ENCODE results near the gene FERMT3.

Gene FERMT3

GRCh38 chr11:64233913-64234586 is 27.5 kb downstream of the FERMT3 start, which contains the start of gene VEGFB:
TSS of gene VEGFB (plus strand) at chr11:64234584. CDS start at chr11:64234834, 250 bp downstream.
- Histone ChIP-seq H3K27me3 (ENCODE audit: control insufficient read depth, insufficient read depth, low read length) (peaks cover 3% of the 10 kb centered on the region), H3K9me3 (ENCODE audit: control insufficient read depth, insufficient read depth, low read length) (no peaks in the 10 kb centered on the region), H3K4me3 (ENCODE audit: low read depth, low read length) (peak within 1 kb of the TSS; percentile 74), H3K9ac (ENCODE audit: low read depth, low read length) (peak within 1 kb of the TSS; percentile 32), H3K36me3 (ENCODE audit: control insufficient read depth, insufficient read depth, low read length) (peaks cover 12% of the 10 kb centered on the region), H3K4me1 (ENCODE audit: control insufficient read depth, insufficient read depth, low read length) (no peaks in the 10 kb centered on the region)

GRCh38 chr11:64234647-64235379 is 28.3 kb downstream of the FERMT3 start:
- H3K9ac ChIP-seq (ENCODE audit: low read depth, low read length): no peak overlapping the region
- peaks cover 12% of the 10 kb centered on the region for H3K36me3 ChIP-seq (ENCODE audit: control insufficient read depth, insufficient read depth, low read length)
- H3K4me3 ChIP-seq (ENCODE audit: low read depth, low read length): peak overlapping the region; percentile 47
- H3K4me1 ChIP-seq (ENCODE audit: control insufficient read depth, insufficient read depth, low read length): no peaks in the 10 kb centered on the region
- peaks cover 3% of the 10 kb centered on the region for H3K27me3 ChIP-seq (ENCODE audit: control insufficient read depth, insufficient read depth, low read length)
- no peaks in the 10 kb centered on the region for H3K9me3 ChIP-seq (ENCODE audit: control insufficient read depth, insufficient read depth, low read length)

- no peaks in the 10 kb centered on the region for H3K9me3 ChIP-seq (ENCODE audit: control insufficient read depth, insufficient read depth, low read length)
- peaks cover 12% of the 10 kb centered on the region for H3K36me3 ChIP-seq (ENCODE audit: control insufficient read depth, insufficient read depth, low read length)
- H3K9ac ChIP-seq (ENCODE audit: low read depth, low read length): no peak overlapping the region
- peaks cover 3% of the 10 kb centered on the region for H3K27me3 ChIP-seq (ENCODE audit: control insufficient read depth, insufficient read depth, low read length)
- H3K4me3 ChIP-seq (ENCODE audit: low read depth, low read length): peak overlapping the region; percentile 47
- H3K4me1 ChIP-seq (ENCODE audit: control insufficient read depth, insufficient read depth, low read length): no peaks in the 10 kb centered on the region
Observed at GRCh38 chr11:64235437-64236161, 29.1 kb downstream of the FERMT3 start.

GRCh38 chr11:64237484-64237951 is 31.0 kb downstream of the FERMT3 start:
- Histone ChIP-seq H3K36me3 (ENCODE audit: control insufficient read depth, insufficient read depth, low read length) (peaks cover 12% of the 10 kb centered on the region), H3K9ac (ENCODE audit: low read depth, low read length) (no peak overlapping the region), H3K27me3 (ENCODE audit: control insufficient read depth, insufficient read depth, low read length) (no peaks in the 10 kb centered on the region), H3K4me1 (ENCODE audit: control insufficient read depth, insufficient read depth, low read length) (peaks cover 2% of the 10 kb centered on the region), H3K9me3 (ENCODE audit: control insufficient read depth, insufficient read depth, low read length) (no peaks in the 10 kb centered on the region), H3K4me3 (ENCODE audit: low read depth, low read length) (no peak overlapping the region)

- peaks cover 4% of the 10 kb centered on the region for H3K4me1 ChIP-seq (ENCODE audit: control insufficient read depth, insufficient read depth, low read length)
- peaks cover 12% of the 10 kb centered on the region for H3K36me3 ChIP-seq (ENCODE audit: control insufficient read depth, insufficient read depth, low read length)
- no peak overlapping the region for H3K4me3 ChIP-seq (ENCODE audit: low read depth, low read length)
- H3K27me3 ChIP-seq (ENCODE audit: control insufficient read depth, insufficient read depth, low read length): no peaks in the 10 kb centered on the region
- H3K9me3 ChIP-seq (ENCODE audit: control insufficient read depth, insufficient read depth, low read length): no peaks in the 10 kb centered on the region
- H3K9ac ChIP-seq (ENCODE audit: low read depth, low read length): no peak overlapping the region
Observed at GRCh38 chr11:64238076-64238475, 31.6 kb downstream of the FERMT3 start.

- Histone ChIP-seq H3K4me1 (ENCODE audit: control insufficient read depth, insufficient read depth, low read length) (peaks cover 4% of the 10 kb centered on the region), H3K9ac (ENCODE audit: low read depth, low read length) (no peak overlapping the region), H3K36me3 (ENCODE audit: control insufficient read depth, insufficient read depth, low read length) (peaks cover 18% of the 10 kb centered on the region), H3K9me3 (ENCODE audit: control insufficient read depth, insufficient read depth, low read length) (no peaks in the 10 kb centered on the region), H3K4me3 (ENCODE audit: low read depth, low read length) (no peak overlapping the region), H3K27me3 (ENCODE audit: control insufficient read depth, insufficient read depth, low read length) (no peaks in the 10 kb centered on the region)
Observed at GRCh38 chr11:64238999-64239398, 32.5 kb downstream of the FERMT3 start.

GRCh38 chr11:64239662-64240434 is 33.3 kb downstream of the FERMT3 start:
- H3K4me3 ChIP-seq (ENCODE audit: low read depth, low read length): peak overlapping the region; percentile 96
- peaks cover 4% of the 10 kb centered on the region for H3K4me1 ChIP-seq (ENCODE audit: control insufficient read depth, insufficient read depth, low read length)
- H3K27me3 ChIP-seq (ENCODE audit: control insufficient read depth, insufficient read depth, low read length): no peaks in the 10 kb centered on the region
- peak overlapping the region; percentile 98 for H3K9ac ChIP-seq (ENCODE audit: low read depth, low read length)
- H3K36me3 ChIP-seq (ENCODE audit: control insufficient read depth, insufficient read depth, low read length): peaks cover 25% of the 10 kb centered on the region
- H3K9me3 ChIP-seq (ENCODE audit: control insufficient read depth, insufficient read depth, low read length): no peaks in the 10 kb centered on the region

- H3K36me3 ChIP-seq (ENCODE audit: control insufficient read depth, insufficient read depth, low read length): peaks cover 26% of the 10 kb centered on the region
- peak within 1 kb of the TSS; percentile 96 for H3K4me3 ChIP-seq (ENCODE audit: low read depth, low read length)
- H3K9ac ChIP-seq (ENCODE audit: low read depth, low read length): peak within 1 kb of the TSS; percentile 98
- peaks cover 4% of the 10 kb centered on the region for H3K4me1 ChIP-seq (ENCODE audit: control insufficient read depth, insufficient read depth, low read length)
- H3K9me3 ChIP-seq (ENCODE audit: control insufficient read depth, insufficient read depth, low read length): no peaks in the 10 kb centered on the region
- no peaks in the 10 kb centered on the region for H3K27me3 ChIP-seq (ENCODE audit: control insufficient read depth, insufficient read depth, low read length)
Observed at GRCh38 chr11:64240435-64241240, 34.1 kb downstream of the FERMT3 start, which contains the start of gene FKBP2. TSS of gene FKBP2 (plus strand) at chr11:64241095. CDS start at chr11:64242388, 1,293 bp downstream.

- Histone ChIP-seq H3K36me3 (ENCODE audit: control insufficient read depth, insufficient read depth, low read length) (peaks cover 22% of the 10 kb centered on the region), H3K4me1 (ENCODE audit: control insufficient read depth, insufficient read depth, low read length) (peaks cover 4% of the 10 kb centered on the region), H3K4me3 (ENCODE audit: low read depth, low read length) (peak overlapping the region; percentile 96), H3K27me3 (ENCODE audit: control insufficient read depth, insufficient read depth, low read length) (no peaks in the 10 kb centered on the region), H3K9me3 (ENCODE audit: control insufficient read depth, insufficient read depth, low read length) (no peaks in the 10 kb centered on the region), H3K9ac (ENCODE audit: low read depth, low read length) (peak overlapping the region; percentile 54)
Observed at GRCh38 chr11:64241241-64241490, 34.6 kb downstream of the FERMT3 start.

- H3K9me3 ChIP-seq (ENCODE audit: control insufficient read depth, insufficient read depth, low read length): no peaks in the 10 kb centered on the region
- peaks cover 22% of the 10 kb centered on the region for H3K36me3 ChIP-seq (ENCODE audit: control insufficient read depth, insufficient read depth, low read length)
- peak overlapping the region; percentile 76 for H3K9ac ChIP-seq (ENCODE audit: low read depth, low read length)
- no peaks in the 10 kb centered on the region for H3K27me3 ChIP-seq (ENCODE audit: control insufficient read depth, insufficient read depth, low read length)
- H3K4me1 ChIP-seq (ENCODE audit: control insufficient read depth, insufficient read depth, low read length): peaks cover 4% of the 10 kb centered on the region
- peak overlapping the region; percentile 84 for H3K4me3 ChIP-seq (ENCODE audit: low read depth, low read length)
Observed at GRCh38 chr11:64241491-64242374, 35.2 kb downstream of the FERMT3 start.

All from iPS-15b (cell line).